Breast epithelium (tissue), 3 donors: Measurements from ENCODE around the gene SLC9A8.

ENCODE experiments used
- POLR2A ChIP-seq: fragments of 450-650 bp; IDR thresholded peaks from one replicate; pipeline ENCODE4 v1.6.1; 2016; ENCODE audit warnings: antibody characterized with exemption, mild to moderate bottlenecking, moderate library complexity
- POLR2AphosphoS5 ChIP-seq, 3 donors: sonication (generic); formaldehyde crosslinking; IDR thresholded peaks; one replicate each; pipeline ENCODE4 v1.6.1; 2017; ENCODE audit warnings: antibody characterized with exemption in 3 of 3
- TF ChIP-seq, protein P1 (sequence below), 3 donors: fragments of 450-650 bp; IDR thresholded peaks; one replicate each; pipeline ENCODE4 v1.5.1; 2016 to 2017; ENCODE audit warnings: antibody characterized with exemption in 3 of 3, mild to moderate bottlenecking in 3 of 3, moderate library complexity in 3 of 3

DNA sequence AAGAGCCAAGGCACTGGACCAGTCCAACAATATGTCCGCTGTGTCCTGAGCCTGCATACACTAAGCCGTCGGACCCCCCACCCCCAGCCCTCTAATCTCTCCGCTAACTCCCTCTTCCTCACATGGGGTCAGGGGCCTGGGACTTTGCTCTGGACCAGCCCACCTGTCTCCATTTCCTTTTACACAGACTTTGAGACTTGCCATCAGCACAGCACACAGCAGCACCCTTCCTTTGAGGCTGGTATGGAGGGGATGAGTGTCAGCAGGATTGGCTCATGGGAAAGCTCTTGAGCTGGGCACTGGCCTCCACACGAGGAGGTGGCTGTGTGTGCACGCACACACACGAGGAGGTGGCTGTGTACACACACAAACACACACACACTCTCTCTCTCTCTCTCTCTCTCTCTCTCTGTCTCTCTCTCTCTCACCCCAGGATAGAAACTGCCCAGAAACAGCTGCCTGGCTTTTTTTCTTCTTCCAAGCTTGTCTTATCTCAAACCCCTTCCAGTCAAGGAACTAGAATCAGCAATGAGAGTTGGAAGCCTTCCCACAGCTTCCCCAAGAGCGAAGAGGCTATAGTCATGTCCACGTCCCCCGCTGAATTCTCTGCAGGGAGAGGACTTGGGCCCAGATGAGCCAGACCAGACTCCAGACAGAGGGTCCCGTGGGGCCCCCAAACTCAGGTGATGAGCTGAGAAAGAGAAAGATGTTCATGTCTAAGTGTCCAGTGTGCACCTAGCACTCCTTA, 18.6 kb downstream of the SLC9A8 start:
- TF ChIP-seq POLR2AphosphoS5 (IDR thresholded peaks at IDR 0.05) = no peak
- TF ChIP-seq, protein P1, sequence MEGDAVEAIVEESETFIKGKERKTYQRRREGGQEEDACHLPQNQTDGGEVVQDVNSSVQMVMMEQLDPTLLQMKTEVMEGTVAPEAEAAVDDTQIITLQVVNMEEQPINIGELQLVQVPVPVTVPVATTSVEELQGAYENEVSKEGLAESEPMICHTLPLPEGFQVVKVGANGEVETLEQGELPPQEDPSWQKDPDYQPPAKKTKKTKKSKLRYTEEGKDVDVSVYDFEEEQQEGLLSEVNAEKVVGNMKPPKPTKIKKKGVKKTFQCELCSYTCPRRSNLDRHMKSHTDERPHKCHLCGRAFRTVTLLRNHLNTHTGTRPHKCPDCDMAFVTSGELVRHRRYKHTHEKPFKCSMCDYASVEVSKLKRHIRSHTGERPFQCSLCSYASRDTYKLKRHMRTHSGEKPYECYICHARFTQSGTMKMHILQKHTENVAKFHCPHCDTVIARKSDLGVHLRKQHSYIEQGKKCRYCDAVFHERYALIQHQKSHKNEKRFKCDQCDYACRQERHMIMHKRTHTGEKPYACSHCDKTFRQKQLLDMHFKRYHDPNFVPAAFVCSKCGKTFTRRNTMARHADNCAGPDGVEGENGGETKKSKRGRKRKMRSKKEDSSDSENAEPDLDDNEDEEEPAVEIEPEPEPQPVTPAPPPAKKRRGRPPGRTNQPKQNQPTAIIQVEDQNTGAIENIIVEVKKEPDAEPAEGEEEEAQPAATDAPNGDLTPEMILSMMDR (IDR thresholded peaks at IDR 0.05) = no peak
- no peak for TF ChIP-seq POLR2A
